Head of caudate nucleus (tissue), 42 donors: Measurements from ENCODE around the gene CERS1.

Source experiments
- DNase-seq, 42 donors: peaks; one replicate each; pipeline versions ENCODE4 v3.0.0 to v3.0.0-alpha.2; 2020 to 2021; ENCODE audit warnings: mixed read lengths in 7 of 42
- intact Hi-C: fragments of 100-400 bp; cut with DNase I; formaldehyde crosslinking; loops from one replicate; pipeline ENCODE4 v1.15.0; 2022

The CERS1 gene

GRCh38 chr19:18895824-18896341, at the start of gene CERS1:
CERS1 (minus strand) TSS chr19:18896158; CDS start chr19:18896072, 86 bp downstream.
- DNase-seq = peak in 38 of 42 donors; percentile 35 to 85 (median 70)
- intact Hi-C loops = no loop called here

- DNase-seq = no peak
- intact Hi-C loops = no loop called here
Observed at GRCh38 chr19:18945297-18945696, 49.3 kb upstream of the CERS1 start.

GRCh38 chr19:18943465-18943864, 47.5 kb upstream of the CERS1 start:
- no peak for DNase-seq
- intact Hi-C loops = no loop called here

GRCh38 chr19:18942692-18943091, 46.7 kb upstream of the CERS1 start:
- no peak for DNase-seq
- intact Hi-C loops = no loop called here

- intact Hi-C loops = no loop called here
- peak in 3 of 42 donors; percentile 8 to 29 (median 13) for DNase-seq
Observed at GRCh38 chr19:18941628-18942354, 45.8 kb upstream of the CERS1 start.

GRCh38 chr19:18940769-18941627, 45.0 kb upstream of the CERS1 start, which contains the start of gene HOMER3:
HOMER3 (minus strand) TSS chr19:18941217; CDS start chr19:18938982, 2,235 bp downstream.
- intact Hi-C loops = no loop called here
- DNase-seq = peak; percentile 39 to 93 (median 83)

GRCh38 chr19:18939922-18940768, 44.2 kb upstream of the CERS1 start:
- intact Hi-C loops = no loop called here

GRCh38 chr19:18939163-18939562, 43.2 kb upstream of the CERS1 start:
- intact Hi-C loops = no loop called here
- DNase-seq = no peak

More at GRCh38 chr19:18939922-18940768, 44.2 kb upstream of the CERS1 start:
- DNase-seq = peak in 41 of 42 donors; percentile 20 to 78 (median 50)

- intact Hi-C loops = no loop called here
- DNase-seq = no peak
Observed at GRCh38 chr19:18933297-18933696, 37.3 kb upstream of the CERS1 start.

- peak; percentile 63 to 91 (median 81) for DNase-seq
- intact Hi-C loops = no loop called here
Observed at GRCh38 chr19:18932216-18932841, 36.4 kb upstream of the CERS1 start.

- intact Hi-C loops = no loop called here
- no peak for DNase-seq
Observed at GRCh38 chr19:18931316-18932162, 35.6 kb upstream of the CERS1 start.

- DNase-seq = no peak
- intact Hi-C loops = loop anchor here (5.0 kb wide), 1 partner anchor 58 kb away; no protein-coding TSS in a partner anchor
Observed at GRCh38 chr19:18929311-18929710, 33.4 kb upstream of the CERS1 start.

GRCh38 chr19:18928018-18928805, 32.3 kb upstream of the CERS1 start:
- intact Hi-C loops = loop anchor here (5.0 kb wide), 1 partner anchor 59 kb away; no protein-coding TSS in a partner anchor
- no peak for DNase-seq

- intact Hi-C loops = loop anchor here (5.0 kb wide), 1 partner anchor 63 kb away; no protein-coding TSS in a partner anchor
- DNase-seq = no peak
Observed at GRCh38 chr19:18924684-18925213, 28.8 kb upstream of the CERS1 start.

GRCh38 chr19:18922228-18922985, 26.4 kb upstream of the CERS1 start:
- intact Hi-C loops = no loop called here
- DNase-seq = no peak

GRCh38 chr19:18921593-18921992, 25.6 kb upstream of the CERS1 start:
- intact Hi-C loops = no loop called here

More at GRCh38 chr19:18921593-18921992, 25.6 kb upstream of the CERS1 start:
- DNase-seq = no peak
